ENCODE results near the gene KBTBD12. TPM values are rescaled to one million over a fixed set of nuclear protein-coding genes. Genes with fewer than 3 reads are reported as not detected.
"Not testable (repeated sequence)": the region's sequence is repeated elsewhere in the genome, so short reads cannot be mapped to it uniquely, and the experiment has no call there.

Gene KBTBD12
- total and polyA plus RNA-seq, 3 experiments from 2014 or later = not detected

- H3K36me3 ChIP-seq (ENCODE audit: insufficient read depth, low read length) = no peaks in the 10 kb centered on the region
- Mint-ChIP-seq H3K27me3 (peaks cover 7 to 72% of the 10 kb centered on the region in 2 donors), H3K4me1 (no peaks in the 10 kb centered on the region), H3K4me3 (no peak overlapping the region), H3K27ac (no peak overlapping the region), H3K36me3 (peaks cover 0 to 3% (median 0%) of the 10 kb centered on the region in 3 donors), H3K9me3 (peaks cover 0 to 6% (median 2%) of the 10 kb centered on the region in 5 donors)
- no peak overlapping the region for H3K4me3 ChIP-seq (ENCODE audit: low read length)
- ChIA-PET POLR2A (no interaction called here), CTCF (no interaction called here)
- no peak for DNase-seq
- no peaks in the 10 kb centered on the region for H3K9me3 ChIP-seq (ENCODE audit: low read length)
- H3K27me3 ChIP-seq (ENCODE audit: insufficient read depth, low read length, poor library complexity, severe bottlenecking) = no peaks in the 10 kb centered on the region
- H3K4me1 ChIP-seq (ENCODE audit: insufficient read depth, low read length) = no peaks in the 10 kb centered on the region
- no peak overlapping the region for H3K27ac ChIP-seq (ENCODE audit: low read depth, low read length)
These were observed 6.8 kb upstream of the KBTBD12 start for GRCh38 chr3:127908202-127908601.

- no peak overlapping the region for H3K4me3 ChIP-seq (ENCODE audit: low read length)
- ChIA-PET CTCF (no interaction called here), POLR2A (no interaction called here)
- H3K4me3 Mint-ChIP-seq = no peak overlapping the region
- H3K9me3 Mint-ChIP-seq = peaks cover 0 to 10% (median 2%) of the 10 kb centered on the region in 5 donors
- H3K9me3 ChIP-seq (ENCODE audit: low read length) = no peaks in the 10 kb centered on the region
- H3K4me1 Mint-ChIP-seq = no peaks in the 10 kb centered on the region
- no peaks in the 10 kb centered on the region for H3K4me1 ChIP-seq (ENCODE audit: insufficient read depth, low read length)
- no peak overlapping the region for H3K27ac Mint-ChIP-seq
- H3K36me3 ChIP-seq (ENCODE audit: insufficient read depth, low read length) = no peaks in the 10 kb centered on the region
- H3K27me3 Mint-ChIP-seq = peaks cover 10 to 77% of the 10 kb centered on the region in 2 donors
- peaks cover 0 to 3% (median 0%) of the 10 kb centered on the region in 3 donors for H3K36me3 Mint-ChIP-seq
- no peak for DNase-seq
- H3K27me3 ChIP-seq (ENCODE audit: insufficient read depth, low read length, poor library complexity, severe bottlenecking) = no peaks in the 10 kb centered on the region
- no peak overlapping the region for H3K27ac ChIP-seq (ENCODE audit: low read depth, low read length)
These were observed 6.1 kb upstream of the KBTBD12 start for GRCh38 chr3:127908951-127909350.

- ChIA-PET POLR2A (no interaction called here), CTCF (no interaction called here)
- Histone ChIP-seq H3K4me3 (ENCODE audit: low read length) (no peak overlapping the region), H3K4me1 (ENCODE audit: insufficient read depth, low read length) (no peaks in the 10 kb centered on the region), H3K27me3 (ENCODE audit: insufficient read depth, low read length, poor library complexity, severe bottlenecking) (no peaks in the 10 kb centered on the region), H3K36me3 (ENCODE audit: insufficient read depth, low read length) (no peaks in the 10 kb centered on the region), H3K27ac (ENCODE audit: low read depth, low read length) (no peak overlapping the region), H3K9me3 (ENCODE audit: low read length) (no peaks in the 10 kb centered on the region)
- no peak for DNase-seq
- H3K4me1 Mint-ChIP-seq = peaks cover 0 to 5% (median 0%) of the 10 kb centered on the region in 3 donors
- peaks cover 0 to 6% (median 4%) of the 10 kb centered on the region in 5 donors for H3K9me3 Mint-ChIP-seq
- H3K4me3 Mint-ChIP-seq = no peak overlapping the region
- peaks cover 0 to 3% (median 0%) of the 10 kb centered on the region in 3 donors for H3K36me3 Mint-ChIP-seq
- no peak overlapping the region for H3K27ac Mint-ChIP-seq
- peaks cover 16 to 77% of the 10 kb centered on the region in 2 donors for H3K27me3 Mint-ChIP-seq
These were observed 5.4 kb upstream of the KBTBD12 start for GRCh38 chr3:127909646-127910045.

- Mint-ChIP-seq H3K36me3 (no peaks in the 10 kb centered on the region), H3K4me3 (no peak overlapping the region), H3K9me3 (peaks cover 0 to 4% (median 2%) of the 10 kb centered on the region in 5 donors), H3K4me1 (peaks cover 0 to 11% (median 3%) of the 10 kb centered on the region in 3 donors), H3K27me3 (peaks cover 17 to 79% of the 10 kb centered on the region in 2 donors), H3K27ac (no peak overlapping the region)
- H3K27ac ChIP-seq (ENCODE audit: low read depth, low read length) = no peak overlapping the region
- no peaks in the 10 kb centered on the region for H3K4me1 ChIP-seq (ENCODE audit: insufficient read depth, low read length)
- ChIA-PET POLR2A (no interaction called here), CTCF (interaction anchor here (1.5 kb wide), 1 partner anchor 8 kb away, joined by 3 read pairs; no protein-coding TSS in a partner anchor)
- no peaks in the 10 kb centered on the region for H3K36me3 ChIP-seq (ENCODE audit: insufficient read depth, low read length)
- no peak overlapping the region for H3K4me3 ChIP-seq (ENCODE audit: low read length)
- DNase-seq = no peak
- H3K9me3 ChIP-seq (ENCODE audit: low read length) = no peaks in the 10 kb centered on the region
- H3K27me3 ChIP-seq (ENCODE audit: insufficient read depth, low read length, poor library complexity, severe bottlenecking) = no peaks in the 10 kb centered on the region
These were observed 3.6 kb upstream of the KBTBD12 start for GRCh38 chr3:127911421-127911931.

GRCh38 chr3:127913841-127914240 is 1.2 kb upstream of the KBTBD12 start:
- H3K4me1 ChIP-seq (ENCODE audit: insufficient read depth, low read length); DNase-seq; H3K27ac Mint-ChIP-seq; POLR2A ChIA-PET; H3K4me3 ChIP-seq (ENCODE audit: low read length); H3K9me3 ChIP-seq (ENCODE audit: low read length); H3K9me3 Mint-ChIP-seq; H3K4me3 Mint-ChIP-seq; H3K36me3 Mint-ChIP-seq; H3K27ac ChIP-seq (ENCODE audit: low read depth, low read length); H3K36me3 ChIP-seq (ENCODE audit: insufficient read depth, low read length); H3K27me3 ChIP-seq (ENCODE audit: insufficient read depth, low read length, poor library complexity, severe bottlenecking); CTCF ChIA-PET: not testable (repeated sequence)
- peaks cover 0 to 11% (median 3%) of the 10 kb centered on the region in 3 donors for H3K4me1 Mint-ChIP-seq
- peaks cover 19 to 72% of the 10 kb centered on the region in 2 donors for H3K27me3 Mint-ChIP-seq

- Histone ChIP-seq H3K4me3 (ENCODE audit: low read length) (no peak overlapping the region), H3K9me3 (ENCODE audit: low read length) (no peaks in the 10 kb centered on the region), H3K36me3 (ENCODE audit: insufficient read depth, low read length) (no peaks in the 10 kb centered on the region), H3K27ac (ENCODE audit: low read depth, low read length) (no peak overlapping the region), H3K27me3 (ENCODE audit: insufficient read depth, low read length, poor library complexity, severe bottlenecking) (no peaks in the 10 kb centered on the region), H3K4me1 (ENCODE audit: insufficient read depth, low read length) (no peaks in the 10 kb centered on the region)
- peaks cover 19 to 69% of the 10 kb centered on the region in 2 donors for H3K27me3 Mint-ChIP-seq
- no peaks in the 10 kb centered on the region for H3K36me3 Mint-ChIP-seq
- H3K4me3 Mint-ChIP-seq = peak overlapping the region in 1 of 7 donors; percentile 25
- CTCF ChIA-PET = no interaction called here
- peaks cover 0 to 11% (median 3%) of the 10 kb centered on the region in 3 donors for H3K4me1 Mint-ChIP-seq
- peaks cover 0 to 4% (median 2%) of the 10 kb centered on the region in 5 donors for H3K9me3 Mint-ChIP-seq
- H3K27ac Mint-ChIP-seq = no peak overlapping the region
- DNase-seq = no peak
- POLR2A ChIA-PET = no interaction called here
These were observed 448 bp upstream of the KBTBD12 start for GRCh38 chr3:127914584-127914983.

GRCh38 chr3:127915937-127916493 is 983 bp downstream of the KBTBD12 start:
- Mint-ChIP-seq H3K4me1 (peaks cover 0 to 11% (median 3%) of the 10 kb centered on the region in 3 donors), H3K4me3 (peak overlapping the region in 1 of 7 donors; percentile 49), H3K9me3 (peaks cover 0 to 4% (median 2%) of the 10 kb centered on the region in 5 donors), H3K27ac (no peak overlapping the region), H3K36me3 (no peaks in the 10 kb centered on the region), H3K27me3 (peaks cover 19 to 62% of the 10 kb centered on the region in 2 donors)
- H3K4me1 ChIP-seq (ENCODE audit: insufficient read depth, low read length) = no peaks in the 10 kb centered on the region
- H3K9me3 ChIP-seq (ENCODE audit: low read length) = no peaks in the 10 kb centered on the region
- CTCF ChIA-PET = no interaction called here
- no peaks in the 10 kb centered on the region for H3K27me3 ChIP-seq (ENCODE audit: insufficient read depth, low read length, poor library complexity, severe bottlenecking)
- H3K4me3 ChIP-seq (ENCODE audit: low read length) = no peak overlapping the region
- no peaks in the 10 kb centered on the region for H3K36me3 ChIP-seq (ENCODE audit: insufficient read depth, low read length)
- POLR2A ChIA-PET = no interaction called here
- no peak for DNase-seq
- H3K27ac ChIP-seq (ENCODE audit: low read depth, low read length) = no peak overlapping the region

- H3K4me3 ChIP-seq (ENCODE audit: low read length) = no peak overlapping the region
- H3K4me3 Mint-ChIP-seq = no peak overlapping the region
- H3K4me1 Mint-ChIP-seq = peaks cover 3 to 7% (median 6%) of the 10 kb centered on the region in 3 donors
- H3K27me3 Mint-ChIP-seq = peaks cover 6 to 41% of the 10 kb centered on the region in 2 donors
- POLR2A ChIA-PET = no interaction called here
- no peak overlapping the region for H3K27ac ChIP-seq (ENCODE audit: low read depth, low read length)
- H3K27me3 ChIP-seq (ENCODE audit: insufficient read depth, low read length, poor library complexity, severe bottlenecking) = no peaks in the 10 kb centered on the region
- H3K4me1 ChIP-seq (ENCODE audit: insufficient read depth, low read length) = no peaks in the 10 kb centered on the region
- H3K36me3 Mint-ChIP-seq = no peaks in the 10 kb centered on the region
- no peaks in the 10 kb centered on the region for H3K9me3 ChIP-seq (ENCODE audit: low read length)
- H3K36me3 ChIP-seq (ENCODE audit: insufficient read depth, low read length) = no peaks in the 10 kb centered on the region
- DNase-seq = no peak
- CTCF ChIA-PET = no interaction called here
- H3K27ac Mint-ChIP-seq = no peak overlapping the region
- no peaks in the 10 kb centered on the region for H3K9me3 Mint-ChIP-seq
These were observed 5.7 kb downstream of the KBTBD12 start for GRCh38 chr3:127920738-127921137.

Data from CD8-positive, alpha-beta memory T cell (primary cell).